ENCODE measurements around the gene ITGA4. TPM values are rescaled to one million over a fixed set of nuclear protein-coding genes. Genes with fewer than 3 reads are reported as not detected.

The ITGA4 gene
- total RNA-seq, 2 donors from 2014 or later = 10.5 to 12.4 TPM

GRCh38 chr2:181484851-181485637 is 27.9 kb downstream of the ITGA4 start:
- no peak for DNase-seq (ENCODE audit: low spot score)
- intact Hi-C loops (cut with DNase I) = no loop called here

GRCh38 chr2:181485638-181485946 is 28.4 kb downstream of the ITGA4 start:
- intact Hi-C loops (cut with DNase I) = no loop called here

GRCh38 chr2:181499231-181499630 is 42.0 kb downstream of the ITGA4 start:
- intact Hi-C loops (cut with DNase I) = no loop called here
- no peak for DNase-seq (ENCODE audit: low spot score)

More at GRCh38 chr2:181485638-181485946, 28.4 kb downstream of the ITGA4 start:
- DNase-seq (ENCODE audit: low spot score) = no peak

GRCh38 chr2:181500201-181500600 is 43.0 kb downstream of the ITGA4 start:
- intact Hi-C loops (cut with DNase I) = no loop called here
- DNase-seq (ENCODE audit: low spot score) = no peak

- DNase-seq (ENCODE audit: low spot score) = no peak
Measured at GRCh38 chr2:181515719-181516118, 58.5 kb downstream of the ITGA4 start.

GRCh38 chr2:181516992-181517391 is 59.8 kb downstream of the ITGA4 start:
- intact Hi-C loops (cut with DNase I) = loop anchor here in 1 of 2 donors (10.0 kb wide), 1 partner anchor 262 kb away; no protein-coding TSS in a partner anchor
- DNase-seq (ENCODE audit: low spot score) = no peak

More at GRCh38 chr2:181515719-181516118, 58.5 kb downstream of the ITGA4 start:
- intact Hi-C loops (cut with DNase I) = loop anchor here in 1 of 2 donors (10.0 kb wide), 1 partner anchor 261 kb away; no protein-coding TSS in a partner anchor

- DNase-seq (ENCODE audit: low spot score) = no peak
- intact Hi-C loops (cut with DNase I) = loop anchor here in 1 of 2 donors (10.0 kb wide), 1 partner anchor 263 kb away; no protein-coding TSS in a partner anchor
Measured at GRCh38 chr2:181517685-181518301, 60.6 kb downstream of the ITGA4 start.

- DNase-seq (ENCODE audit: low spot score) = no peak
- intact Hi-C loops (cut with DNase I) = no loop called here
Measured at GRCh38 chr2:181520253-181520652, 63.1 kb downstream of the ITGA4 start.

GRCh38 chr2:181523756-181524155 is 66.6 kb downstream of the ITGA4 start:
- intact Hi-C loops (cut with DNase I) = no loop called here
- DNase-seq (ENCODE audit: low spot score) = no peak

GRCh38 chr2:181526014-181526413 is 68.8 kb downstream of the ITGA4 start:
- no peak for DNase-seq (ENCODE audit: low spot score)
- intact Hi-C loops (cut with DNase I) = no loop called here

- intact Hi-C loops (cut with DNase I) = no loop called here
- no peak for DNase-seq (ENCODE audit: low spot score)
Measured at GRCh38 chr2:181527058-181527457, 69.9 kb downstream of the ITGA4 start.

- intact Hi-C loops (cut with DNase I) = no loop called here
- DNase-seq (ENCODE audit: low spot score) = no peak
Measured at GRCh38 chr2:181528441-181528840, 71.3 kb downstream of the ITGA4 start.

GRCh38 chr2:181536730-181537129 is 79.5 kb downstream of the ITGA4 start:
- intact Hi-C loops (cut with DNase I) = no loop called here
- DNase-seq (ENCODE audit: low spot score) = no peak

- intact Hi-C loops (cut with DNase I) = no loop called here
- no peak for DNase-seq (ENCODE audit: low spot score)
Measured at GRCh38 chr2:181540421-181540820, 83.2 kb downstream of the ITGA4 start.

- no peak for DNase-seq (ENCODE audit: low spot score)
- intact Hi-C loops (cut with DNase I) = no loop called here
Measured at GRCh38 chr2:181542170-181542569, 85.0 kb downstream of the ITGA4 start.

- no peak for DNase-seq (ENCODE audit: low spot score)
- intact Hi-C loops (cut with DNase I) = no loop called here
Measured at GRCh38 chr2:181546086-181546485, 88.9 kb downstream of the ITGA4 start.

GRCh38 chr2:181552808-181553207 is 95.6 kb downstream of the ITGA4 start:
- DNase-seq (ENCODE audit: low spot score) = no peak
- intact Hi-C loops (cut with DNase I) = no loop called here

- no peak for DNase-seq (ENCODE audit: low spot score)
- intact Hi-C loops (cut with DNase I) = no loop called here
Measured at GRCh38 chr2:181553244-181553643, 96.1 kb downstream of the ITGA4 start.

GRCh38 chr2:181554061-181554830 is 97.1 kb downstream of the ITGA4 start:
- intact Hi-C loops (cut with DNase I) = no loop called here
- DNase-seq (ENCODE audit: low spot score) = no peak

GRCh38 chr2:181558371-181558770 is 101.2 kb downstream of the ITGA4 start:
- no peak for DNase-seq (ENCODE audit: low spot score)
- intact Hi-C loops (cut with DNase I) = no loop called here
